Keratinocyte (primary cell): ENCODE results near the gene ZYG11A. TPM values are rescaled to one million over a fixed set of nuclear protein-coding genes. Genes with fewer than 3 reads are reported as not detected.

ENCODE experiments used
- DNase-seq: peaks from one replicate; pipeline ENCODE4 v3.0.0-alpha.2; 2011; ENCODE audit warnings: low read depth, missing footprints, low spot score
- FAIRE-seq: peaks from 2 replicates; lab custom pipeline; 2011; peaks lifted over from hg19 to GRCh38; lab: Jason Lieb, UNC
- H2AFZ ChIP-seq: 2 replicates; pipeline ENCODE4 v1.6.0; 2012; ENCODE audit warnings: low read length, control low read depth, inconsistent platforms; ENCODE audit not compliant: control insufficient read depth
- H3K27ac ChIP-seq: 2 replicates; pipeline ENCODE4 v1.5.1; 2011; ENCODE audit warnings: low read length; ENCODE audit not compliant: control insufficient read depth, insufficient read depth
- H3K27me3 ChIP-seq: 3 replicates; pipeline ENCODE4 v1.6.0; 2011; ENCODE audit warnings: low read length; ENCODE audit not compliant: control insufficient read depth, insufficient read depth; ENCODE audit errors: extremely low read depth
- H3K36me3 ChIP-seq, 2 experiments: 2 replicates in 1 of 2; 3 replicates in 1 of 2; pipeline ENCODE4 v1.5.1; 2011; ENCODE audit warnings: low read length in 2 of 2, mild to moderate bottlenecking in 1 of 2; ENCODE audit not compliant: control insufficient read depth in 2 of 2, insufficient read depth in 2 of 2; ENCODE audit errors: extremely low read depth in 1 of 2
- H3K4me1 ChIP-seq: 3 replicates; pipeline ENCODE4 v1.5.1; 2011; ENCODE audit warnings: low read length; ENCODE audit not compliant: control insufficient read depth, insufficient read depth; ENCODE audit errors: extremely low read depth
- H3K4me2 ChIP-seq: 3 replicates; pipeline ENCODE4 v1.6.0; 2011; ENCODE audit warnings: low read depth, low read length; ENCODE audit not compliant: control insufficient read depth, insufficient read depth; ENCODE audit errors: extremely low read depth
- H3K4me3 ChIP-seq, 3 experiments: fragments of 200-600 bp in 1 of 3; sonication (generic) in 1 of 3; 2 replicates in 2 of 3; 3 replicates in 1 of 3; pipeline ENCODE4 v1.5.1; 2011 to 2016; ENCODE audit warnings: low read length in 3 of 3, mild to moderate bottlenecking in 3 of 3, control low read depth in 2 of 3, inconsistent platforms in 1 of 3, low read depth in 1 of 3, mixed read lengths in 1 of 3, mixed run types in 1 of 3, moderate library complexity in 1 of 3; ENCODE audit not compliant: control insufficient read depth in 2 of 3, insufficient read depth in 2 of 3; ENCODE audit errors: extremely low read depth in 1 of 3
- H3K79me2 ChIP-seq: 2 replicates; pipeline ENCODE4 v1.6.0; 2012; ENCODE audit warnings: low read length; ENCODE audit not compliant: control insufficient read depth, insufficient read depth
- H3K9ac ChIP-seq: 3 replicates; pipeline ENCODE4 v1.6.0; 2011; ENCODE audit warnings: low read length; ENCODE audit not compliant: control insufficient read depth, insufficient read depth; ENCODE audit errors: extremely low read depth
- H3K9me1 ChIP-seq: 3 replicates; pipeline ENCODE4 v1.6.0; 2011; ENCODE audit warnings: low read length; ENCODE audit not compliant: control insufficient read depth, insufficient read depth; ENCODE audit errors: extremely low read depth
- H3K9me3 ChIP-seq: 2 replicates; pipeline ENCODE4 v1.5.1; 2012; ENCODE audit warnings: low read depth, low read length; ENCODE audit not compliant: control insufficient read depth
- H4K20me1 ChIP-seq: 3 replicates; pipeline ENCODE4 v1.6.0; 2011; ENCODE audit warnings: low read length; ENCODE audit not compliant: control insufficient read depth, insufficient read depth; ENCODE audit errors: extremely low read depth
- EZH2 ChIP-seq: IDR thresholded peaks from one replicate; pipeline ENCODE4 v1.6.1; 2012; ENCODE audit warnings: inconsistent platforms, mild to moderate bottlenecking, low read length, moderate library complexity
- dilution Hi-C: fragments of 300-500 bp; cut with MboI; formaldehyde crosslinking; loops from one replicate; pipeline ENCODE4 v1.7.0; 2020; ENCODE audit warnings: low sequenced_read_pairs; ENCODE audit not compliant: extremely low pct_ligation_motif_present
- polyA plus RNA-seq, 5 experiments: library from polyadenylated mRNA; depleted of rRNA in 3 of 5; stranded (reverse) in 3 of 5; stranded (forward) in 1 of 5; unstranded in 1 of 5; fragments of >200 nt; gene quantifications; 1 replicate in 1 of 5; 2 replicates in 3 of 5; 3 replicates in 1 of 5; pipeline versions ENCODE4 v1.2.1 to v1.2.3, GENCODE V29; 2011 to 2012; ENCODE audit warnings: missing spikeins in 2 of 5, low read depth in 1 of 5, low replicate concordance in 1 of 5
- TF ChIP-seq, protein P1 (sequence below), 3 experiments: IDR thresholded peaks in 1 of 3; conservative IDR thresholded peaks in 1 of 3; optimal IDR thresholded peaks in 1 of 3; 2 replicates in 2 of 3; 3 replicates in 1 of 3; pipeline versions ENCODE3 to v1.5.1; 2011; ENCODE audit warnings: low read length in 3 of 3, mild to moderate bottlenecking in 3 of 3, moderate library complexity in 2 of 3, control low read depth in 1 of 3, inconsistent platforms in 1 of 3; ENCODE audit not compliant: insufficient read depth in 2 of 3; ENCODE audit errors: extremely low read depth in 1 of 3

The ZYG11A gene
- polyA plus RNA-seq, 1 donor (not counting 4 experiments of a cell fraction or from before 2014, with no cell fraction given): 0.64 TPM

DNA sequence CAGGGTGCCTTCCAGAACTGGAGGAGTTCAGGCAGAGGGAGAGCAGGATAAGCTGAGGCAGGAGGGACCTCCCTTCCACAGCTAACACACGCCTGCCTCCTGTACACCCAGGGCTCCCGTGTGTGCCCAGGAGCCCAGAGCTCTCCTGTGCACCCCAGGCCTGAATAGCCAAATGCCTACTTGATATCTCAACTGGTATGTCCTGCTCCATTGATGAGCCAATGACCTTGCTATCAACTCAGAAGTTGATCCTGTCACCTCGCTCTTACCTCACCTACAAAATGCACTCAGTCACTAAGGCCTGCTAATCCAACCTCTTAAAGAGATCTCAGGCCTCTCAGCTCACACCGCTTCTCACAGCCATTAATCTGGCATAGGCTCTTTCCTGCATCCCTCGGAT, 71.9 kb downstream of the ZYG11A start:
- Histone ChIP-seq H4K20me1 (no peaks in the 10 kb centered on the region), H3K4me2 (no peak overlapping the region), H3K27me3 (no peaks in the 10 kb centered on the region), H3K9ac (no peak overlapping the region), H3K9me1 (no peaks in the 10 kb centered on the region), H3K4me1 (no peaks in the 10 kb centered on the region), H2AFZ (no peak overlapping the region), H3K9me3 (no peaks in the 10 kb centered on the region), H3K4me3 (no peak overlapping the region), H3K36me3 (peaks cover 0 to 2% of the 10 kb centered on the region in 2 experiments), H3K27ac (no peak overlapping the region), H3K79me2 (no peaks in the 10 kb centered on the region)
- TF ChIP-seq, protein P1, sequence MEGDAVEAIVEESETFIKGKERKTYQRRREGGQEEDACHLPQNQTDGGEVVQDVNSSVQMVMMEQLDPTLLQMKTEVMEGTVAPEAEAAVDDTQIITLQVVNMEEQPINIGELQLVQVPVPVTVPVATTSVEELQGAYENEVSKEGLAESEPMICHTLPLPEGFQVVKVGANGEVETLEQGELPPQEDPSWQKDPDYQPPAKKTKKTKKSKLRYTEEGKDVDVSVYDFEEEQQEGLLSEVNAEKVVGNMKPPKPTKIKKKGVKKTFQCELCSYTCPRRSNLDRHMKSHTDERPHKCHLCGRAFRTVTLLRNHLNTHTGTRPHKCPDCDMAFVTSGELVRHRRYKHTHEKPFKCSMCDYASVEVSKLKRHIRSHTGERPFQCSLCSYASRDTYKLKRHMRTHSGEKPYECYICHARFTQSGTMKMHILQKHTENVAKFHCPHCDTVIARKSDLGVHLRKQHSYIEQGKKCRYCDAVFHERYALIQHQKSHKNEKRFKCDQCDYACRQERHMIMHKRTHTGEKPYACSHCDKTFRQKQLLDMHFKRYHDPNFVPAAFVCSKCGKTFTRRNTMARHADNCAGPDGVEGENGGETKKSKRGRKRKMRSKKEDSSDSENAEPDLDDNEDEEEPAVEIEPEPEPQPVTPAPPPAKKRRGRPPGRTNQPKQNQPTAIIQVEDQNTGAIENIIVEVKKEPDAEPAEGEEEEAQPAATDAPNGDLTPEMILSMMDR (optimal IDR thresholded peaks at IDR 0.05 in 1 of 3, IDR thresholded peaks at IDR 0.05 in 1 of 3, conservative IDR thresholded peaks at IDR 0.05 in 1 of 3; ENCODE audit: extremely low read depth in 1 of 3, insufficient read depth in 2 of 3, low read length in 3 of 3): no peak
- no peak for TF ChIP-seq EZH2
- DNase-seq (no peak), FAIRE-seq (no peak)
- dilution Hi-C loops: no loop called here

DNA sequence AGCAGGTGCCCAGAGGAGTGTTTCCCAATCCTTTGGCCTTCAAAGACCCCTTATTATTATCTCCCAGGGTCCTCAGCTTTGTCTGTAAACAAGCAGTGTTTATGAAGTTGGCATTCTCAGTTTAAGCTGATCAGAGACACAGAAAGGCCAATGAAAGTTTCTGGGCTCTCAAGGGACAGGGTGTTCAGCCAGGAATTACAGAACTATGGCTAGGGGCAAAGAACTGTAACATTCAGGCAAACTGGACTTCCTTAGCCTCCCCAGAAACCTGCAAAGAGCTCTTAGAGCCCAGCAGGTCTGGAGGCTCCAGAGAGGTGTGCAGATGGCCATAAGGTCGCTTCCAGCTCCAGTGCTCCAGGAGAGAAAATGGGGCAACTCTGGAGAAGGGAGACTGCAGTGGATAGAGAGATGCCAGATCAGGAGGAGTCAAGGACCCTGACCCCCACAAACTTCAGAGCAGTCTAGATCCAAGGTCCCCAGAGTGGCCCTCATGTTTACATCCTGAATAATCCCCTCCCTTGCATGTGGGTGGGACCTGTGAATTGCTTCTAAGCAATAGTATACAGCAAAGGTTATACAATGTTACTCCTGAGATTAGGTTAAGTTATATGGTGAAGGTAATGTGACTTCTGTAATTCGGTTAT, 72.8 kb downstream of the ZYG11A start:
- no peak overlapping the region for H3K4me2 ChIP-seq
- no peaks in the 10 kb centered on the region for H3K79me2 ChIP-seq
- H3K9ac ChIP-seq: no peak overlapping the region
- H3K9me1 ChIP-seq: no peaks in the 10 kb centered on the region
- H3K9me3 ChIP-seq: no peaks in the 10 kb centered on the region
- FAIRE-seq (no peak), DNase-seq (no peak)
- no peak overlapping the region for H3K4me3 ChIP-seq
- no peak overlapping the region for H2AFZ ChIP-seq
- no peaks in the 10 kb centered on the region for H3K27me3 ChIP-seq
- H3K27ac ChIP-seq: no peak overlapping the region
- dilution Hi-C loops: no loop called here
- no peaks in the 10 kb centered on the region for H3K4me1 ChIP-seq
- no peaks in the 10 kb centered on the region for H4K20me1 ChIP-seq
- TF ChIP-seq EZH2: no peak
- TF ChIP-seq, protein P1 (optimal IDR thresholded peaks at IDR 0.05 in 1 of 3, IDR thresholded peaks at IDR 0.05 in 1 of 3, conservative IDR thresholded peaks at IDR 0.05 in 1 of 3; ENCODE audit: extremely low read depth in 1 of 3, insufficient read depth in 2 of 3, low read length in 3 of 3): no peak
- peaks cover 0 to 2% of the 10 kb centered on the region in 2 experiments for H3K36me3 ChIP-seq
